K562 (cell line): ENCODE results near the gene CYB5R4. TPM values are rescaled to one million over a fixed set of nuclear protein-coding genes. Genes with fewer than 3 reads are reported as not detected.
A peak's percentile ranks its signal among the peaks of the same experiment; 100 is the strongest.

Experiments
- DACH1 ChIP-seq: fragments of 450-650 bp; IDR thresholded peaks from 2 replicates; pipeline ENCODE4 v1.6.1; 2018; ENCODE audit not compliant: partially characterized antibody
- DIDO1 ChIP-seq: fragments of 450-650 bp; IDR thresholded peaks from 2 replicates; pipeline ENCODE4 v1.6.1; 2016; ENCODE audit warnings: low read depth, missing biosample characterization, missing genetic modification characterization
- FOXA3 ChIP-seq, 2 experiments: fragments of 450-650 bp in 1 of 2; sonication (generic) in 1 of 2; formaldehyde crosslinking; IDR thresholded peaks in 1 of 2; conservative IDR thresholded peaks in 1 of 2; 2 replicates each; pipeline versions ENCODE4 v1.4.0 to v1.8.0; 2020 to 2022; ENCODE audit warnings: mild to moderate bottlenecking in 2 of 2, missing genetic modification reagents in 1 of 2
- HMGXB4 ChIP-seq: sonication (generic); formaldehyde crosslinking; IDR thresholded peaks from 2 replicates; pipeline ENCODE4 v1.8.1; 2023; ENCODE audit warnings: mild to moderate bottlenecking, missing genetic modification reagents
- KLF16 ChIP-seq: IDR thresholded peaks from 2 replicates; pipeline ENCODE4 v1.6.1; 2016; ENCODE audit warnings: antibody characterized with exemption
- KLF6 ChIP-seq: fragments of 250-450 bp; sonication (Bioruptor Pico); IDR thresholded peaks from 2 replicates; pipeline ENCODE4 v1.4.0; 2020; ENCODE audit warnings: mild to moderate bottlenecking, moderate library complexity, borderline replicate concordance
- NFRKB ChIP-seq: fragments of 450-650 bp; IDR thresholded peaks from 2 replicates; pipeline ENCODE4 v1.6.1; 2016; ENCODE audit warnings: low read depth
- RBM34 ChIP-seq: fragments of 200-400 bp; formaldehyde crosslinking; IDR thresholded peaks from 2 replicates; pipeline ENCODE4 v1.6.1; 2018; ENCODE audit warnings: low read length, borderline replicate concordance; ENCODE audit not compliant: insufficient read depth
- polyA plus RNA-seq, 8 experiments: library from polyadenylated mRNA; depleted of rRNA in 4 of 8; stranded (reverse) in 5 of 8; unstranded in 3 of 8; fragments of >200 nt; fragmentation: Nextera tagmentation in 2 of 8; fragmentation: Illumina TruSeq in 1 of 8; extraction: Ambion mirVana in 2 of 8; extraction: Trizol in 1 of 8; gene quantifications; 2 replicates each; pipeline versions ENCODE4 v1.2.1 to v1.2.3, GENCODE V29; 2011 to 2014; ENCODE audit warnings: inconsistent platforms in 1 of 8, missing spikeins in 1 of 8
- total RNA-seq, 7 experiments: library from RNA; depleted of rRNA in 6 of 7; stranded (reverse); fragments of >200 nt in 6 of 7; fragmentation: Illumina TruSeq in 2 of 7; extraction: Trizol in 2 of 7; gene quantifications; 2 replicates each; pipeline versions ENCODE4 v1.2.1 to v1.2.3, GENCODE V29; 2011 to 2021; ENCODE audit warnings: low replicate concordance in 1 of 7
- TF ChIP-seq, protein P1 (sequence below): fragments of 250-450 bp; sonication (Bioruptor Pico); IDR thresholded peaks from 2 replicates; pipeline ENCODE4 v1.5.0; 2021; ENCODE audit warnings: mild to moderate bottlenecking, moderate library complexity
- TF ChIP-seq, protein P2 (sequence below): fragments of 250-450 bp; sonication (Bioruptor Pico); IDR thresholded peaks from 2 replicates; pipeline ENCODE4 v1.9.0; 2021; ENCODE audit warnings: mild to moderate bottlenecking, inconsistent platforms

The CYB5R4 gene
- total and polyA plus RNA-seq, 9 of the 15 experiments (the other 6 are each of a cell fraction or from before 2014, with no cell fraction given), result 5.9 to 23.1 (median 19.0) TPM

GRCh38 chr6:83859410-83860358 lies at the start of gene CYB5R4 (continued):
- TF ChIP-seq, protein P1, sequence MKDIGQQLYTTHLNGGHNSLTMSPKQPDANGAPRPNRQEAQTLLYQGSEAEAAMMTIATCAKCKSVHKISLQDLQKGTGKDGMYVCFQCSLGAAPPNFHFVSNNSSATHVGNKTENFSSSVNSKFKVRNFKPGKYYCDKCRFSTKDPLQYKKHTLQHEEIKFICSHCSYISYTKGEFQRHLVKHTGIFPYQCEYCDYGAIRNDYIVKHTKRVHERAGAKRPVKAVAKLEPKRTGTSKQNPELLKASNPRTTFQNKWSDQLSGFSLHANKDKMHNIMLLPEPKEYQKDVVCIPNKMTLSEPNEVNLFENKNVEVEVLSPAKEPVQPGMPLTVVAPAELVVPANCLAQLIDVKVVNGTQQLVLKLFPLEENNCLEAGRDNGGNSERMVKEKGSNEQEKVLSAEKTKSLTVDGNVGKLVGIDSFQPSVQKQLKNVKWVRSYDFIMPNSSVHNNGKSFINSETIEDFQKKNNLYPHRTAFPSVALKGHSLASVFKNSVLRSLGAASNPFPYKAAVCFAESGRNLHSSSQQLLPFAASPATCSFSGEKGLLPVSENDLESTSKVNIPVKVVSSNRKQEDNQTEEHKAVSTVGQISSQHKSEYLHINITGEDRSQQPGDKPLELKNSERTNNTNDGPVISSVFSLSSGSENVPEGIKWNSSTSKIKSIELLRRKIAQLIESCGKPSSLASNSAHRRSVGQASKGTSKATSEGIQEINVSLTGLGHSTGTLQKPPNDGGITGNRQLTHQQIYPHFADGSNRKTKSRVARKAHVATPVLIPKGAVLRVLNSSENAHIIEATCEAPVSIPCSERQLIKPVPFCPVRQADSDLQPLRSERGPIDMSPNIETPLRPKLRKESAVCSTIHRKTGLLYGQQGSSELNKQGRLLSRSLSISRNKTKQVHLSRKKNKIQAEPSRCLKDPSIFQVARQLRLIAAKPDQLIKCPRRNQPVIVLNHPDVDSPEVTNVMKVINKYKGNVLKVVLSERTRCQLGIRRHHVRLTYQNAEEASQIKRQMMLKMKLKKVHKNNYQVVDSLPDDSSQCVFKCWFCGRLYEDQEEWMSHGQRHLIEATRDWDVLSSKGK (CRISPR knock-in tag), result no peak
- TF ChIP-seq KLF16 (no peak), DIDO1 (tag) (0 out of 2 replicates have a peak, but pooled peaks have one; percentile 9), KLF6 (CRISPR knock-in tag) (peak; percentile 74; the same call in 1 of the 2 replicates), RBM34 (no peak), FOXA3 (CRISPR knock-in tag; conservative IDR thresholded peaks at IDR 0.05 in 1 of 2, IDR thresholded peaks at IDR 0.05 in 1 of 2) (peak in 1 of 2 experiments; percentile 91; a peak in 2 of 4 replicates), NFRKB (0 out of 2 replicates have a peak, but pooled peaks have one; percentile 26), DACH1 (no peak), HMGXB4 (CRISPR knock-in tag) (peak; percentile 97)
- TF ChIP-seq, protein P2, sequence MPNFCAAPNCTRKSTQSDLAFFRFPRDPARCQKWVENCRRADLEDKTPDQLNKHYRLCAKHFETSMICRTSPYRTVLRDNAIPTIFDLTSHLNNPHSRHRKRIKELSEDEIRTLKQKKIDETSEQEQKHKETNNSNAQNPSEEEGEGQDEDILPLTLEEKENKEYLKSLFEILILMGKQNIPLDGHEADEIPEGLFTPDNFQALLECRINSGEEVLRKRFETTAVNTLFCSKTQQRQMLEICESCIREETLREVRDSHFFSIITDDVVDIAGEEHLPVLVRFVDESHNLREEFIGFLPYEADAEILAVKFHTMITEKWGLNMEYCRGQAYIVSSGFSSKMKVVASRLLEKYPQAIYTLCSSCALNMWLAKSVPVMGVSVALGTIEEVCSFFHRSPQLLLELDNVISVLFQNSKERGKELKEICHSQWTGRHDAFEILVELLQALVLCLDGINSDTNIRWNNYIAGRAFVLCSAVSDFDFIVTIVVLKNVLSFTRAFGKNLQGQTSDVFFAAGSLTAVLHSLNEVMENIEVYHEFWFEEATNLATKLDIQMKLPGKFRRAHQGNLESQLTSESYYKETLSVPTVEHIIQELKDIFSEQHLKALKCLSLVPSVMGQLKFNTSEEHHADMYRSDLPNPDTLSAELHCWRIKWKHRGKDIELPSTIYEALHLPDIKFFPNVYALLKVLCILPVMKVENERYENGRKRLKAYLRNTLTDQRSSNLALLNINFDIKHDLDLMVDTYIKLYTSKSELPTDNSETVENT (CRISPR knock-in tag), result peak; percentile 78
